Neural progenitor cell (in vitro differentiated cells): ENCODE data around the gene HSD3B7. TPM values are rescaled to one million over a fixed set of nuclear protein-coding genes. Genes with fewer than 3 reads are reported as not detected.

ENCODE experiments used
- DNase-seq: peaks from one replicate; pipeline ENCODE4 v3.0.0-alpha.2; 2016; ENCODE audit warnings: low spot score
- H2AFZ ChIP-seq: fragments of 200-600 bp; sonication (generic); replicated peaks from 2 replicates; pipeline ENCODE4 v1.6.1; 2016; ENCODE audit warnings: antibody characterized with exemption
- H3F3A ChIP-seq: fragments of 200-600 bp; sonication (generic); 2 replicates; pipeline ENCODE4 v1.6.1; 2016; ENCODE audit warnings: antibody characterized with exemption, low read depth
- H3K27ac ChIP-seq: fragments of 200-600 bp; sonication (generic); 2 replicates; pipeline ENCODE4 v1.5.1; 2016; ENCODE audit warnings: mild to moderate bottlenecking
- H3K27me3 ChIP-seq: fragments of 200-600 bp; sonication (generic); 2 replicates; pipeline ENCODE4 v1.6.1; 2016; ENCODE audit warnings: mild to moderate bottlenecking, moderate library complexity
- H3K36me3 ChIP-seq: fragments of 200-600 bp; sonication (generic); 2 replicates; pipeline ENCODE4 v1.5.1; 2016
- H3K4me1 ChIP-seq: fragments of 200-600 bp; sonication (generic); 2 replicates; pipeline ENCODE4 v1.6.1; 2016; ENCODE audit warnings: mixed run types
- H3K4me2 ChIP-seq: fragments of 200-600 bp; sonication (generic); 2 replicates; pipeline ENCODE4 v1.6.1; 2016
- H3K4me3 ChIP-seq: fragments of 200-600 bp; sonication (generic); 2 replicates; pipeline ENCODE4 v1.5.1; 2016
- H3K79me2 ChIP-seq: fragments of 200-600 bp; sonication (generic); 2 replicates; pipeline ENCODE4 v1.6.1; 2016; ENCODE audit warnings: low read depth
- H3K9ac ChIP-seq: fragments of 200-600 bp; sonication (generic); 2 replicates; pipeline ENCODE4 v1.6.1; 2016
- H3K9me3 ChIP-seq: fragments of 200-600 bp; sonication (generic); 2 replicates; pipeline ENCODE4 v1.5.1; 2016; ENCODE audit warnings: low read depth
- H4K20me1 ChIP-seq: fragments of 200-600 bp; sonication (generic); 2 replicates; pipeline ENCODE4 v1.6.1; 2016; ENCODE audit warnings: low read depth
- H3K27ac Mint-ChIP-seq: 3 replicates; pipeline ENCODE4 v1.8.0; 2021; ENCODE audit warnings: mixed read lengths
- H3K27me3 Mint-ChIP-seq: 2 replicates; pipeline ENCODE4 v1.8.0; 2022; ENCODE audit warnings: low read depth, mild to moderate bottlenecking, inconsistent platforms, moderate library complexity, mixed read lengths; ENCODE audit not compliant: insufficient read depth
- H3K36me3 Mint-ChIP-seq: 3 replicates; pipeline ENCODE4 v1.8.0; 2021; ENCODE audit warnings: mixed read lengths
- H3K4me1 Mint-ChIP-seq: 3 replicates; pipeline ENCODE4 v1.8.0; 2021; ENCODE audit warnings: mixed read lengths
- H3K4me3 Mint-ChIP-seq: 3 replicates; pipeline ENCODE4 v1.8.0; 2021; ENCODE audit warnings: mild to moderate bottlenecking, moderate library complexity, mixed read lengths
- H3K9me3 Mint-ChIP-seq: 3 replicates; pipeline ENCODE4 v1.8.0; 2020; ENCODE audit warnings: mixed read lengths
- CTCF ChIP-seq: fragments of 200-600 bp; sonication (generic); IDR thresholded peaks from 2 replicates; pipeline ENCODE4 v1.5.1; 2017; ENCODE audit warnings: antibody characterized with exemption, mild to moderate bottlenecking
- EZH2 ChIP-seq: fragments of 200-600 bp; sonication (generic); IDR thresholded peaks from 2 replicates; pipeline ENCODE4 v1.6.1; 2017; ENCODE audit warnings: antibody characterized with exemption, mild to moderate bottlenecking, moderate library complexity
- EZH2phosphoT487 ChIP-seq: fragments of 200-600 bp; sonication (generic); IDR thresholded peaks from 2 replicates; pipeline ENCODE4 v1.6.1; 2017; ENCODE audit warnings: antibody characterized with exemption
- total RNA-seq: library from RNA; depleted of rRNA; stranded (reverse); fragments of >200 nt; gene quantifications from 2 replicates; pipeline ENCODE4 v1.2.3, GENCODE V29; 2015; ENCODE audit warnings: low replicate concordance

Gene HSD3B7
- total RNA-seq, 1 donor from 2014 or later = 1.4 TPM

GRCh38 chr16:30972872-30973271, 12.1 kb upstream of the HSD3B7 start:
- no peak overlapping the region for H3K4me2 ChIP-seq
- no peak overlapping the region for H3K27ac Mint-ChIP-seq

GRCh38 chr16:30974348-30974747, 10.7 kb upstream of the HSD3B7 start:
- peaks cover 7% of the 10 kb centered on the region for H3K27me3 Mint-ChIP-seq
- DNase-seq = no peak
- no peaks in the 10 kb centered on the region for H3K27me3 ChIP-seq
- no peak overlapping the region for H2AFZ ChIP-seq
- H3K4me1 Mint-ChIP-seq = no peaks in the 10 kb centered on the region
- no peak overlapping the region for H3K4me2 ChIP-seq
- H3K27ac Mint-ChIP-seq = no peak overlapping the region
- H3F3A ChIP-seq = no peaks in the 10 kb centered on the region
- H3K4me3 ChIP-seq = no peak overlapping the region
- no peaks in the 10 kb centered on the region for H3K79me2 ChIP-seq
- H3K36me3 ChIP-seq = no peaks in the 10 kb centered on the region
- peaks cover 42% of the 10 kb centered on the region for H3K36me3 Mint-ChIP-seq
- no peak overlapping the region for H3K4me3 Mint-ChIP-seq
- H3K9me3 Mint-ChIP-seq = no peaks in the 10 kb centered on the region
- H3K4me1 ChIP-seq = no peaks in the 10 kb centered on the region
- no peak overlapping the region for H3K27ac ChIP-seq
- TF ChIP-seq EZH2 (no peak), CTCF (no peak), EZH2phosphoT487 (no peak)
- no peak overlapping the region for H3K9ac ChIP-seq
- peaks cover 10% of the 10 kb centered on the region for H4K20me1 ChIP-seq
- no peaks in the 10 kb centered on the region for H3K9me3 ChIP-seq

More at GRCh38 chr16:30972872-30973271, 12.1 kb upstream of the HSD3B7 start:
- no peak overlapping the region for H3K27ac ChIP-seq
- no peaks in the 10 kb centered on the region for H3K4me1 Mint-ChIP-seq
- peak; percentile 40 for DNase-seq
- H3K79me2 ChIP-seq = no peaks in the 10 kb centered on the region
- H3K36me3 ChIP-seq = no peaks in the 10 kb centered on the region
- no peak overlapping the region for H3K4me3 ChIP-seq
- H3F3A ChIP-seq = no peaks in the 10 kb centered on the region
- H3K27me3 Mint-ChIP-seq = peaks cover 7% of the 10 kb centered on the region
- H3K4me3 Mint-ChIP-seq = no peak overlapping the region
- H3K27me3 ChIP-seq = no peaks in the 10 kb centered on the region
- no peak overlapping the region for H2AFZ ChIP-seq
- peak; percentile 15 for TF ChIP-seq CTCF
- no peak for TF ChIP-seq EZH2phosphoT487
- peaks cover 39% of the 10 kb centered on the region for H3K36me3 Mint-ChIP-seq
- H3K9me3 Mint-ChIP-seq = no peaks in the 10 kb centered on the region
- no peaks in the 10 kb centered on the region for H3K9me3 ChIP-seq
- no peak overlapping the region for H3K9ac ChIP-seq
- H3K4me1 ChIP-seq = no peaks in the 10 kb centered on the region
- peaks cover 5% of the 10 kb centered on the region for H4K20me1 ChIP-seq

GRCh38 chr16:30976486-30976885, 8.5 kb upstream of the HSD3B7 start:
- Histone ChIP-seq H3K4me2 (no peak overlapping the region), H3K4me3 (no peak overlapping the region), H3K36me3 (no peaks in the 10 kb centered on the region), H3K9ac (no peak overlapping the region), H3K79me2 (no peaks in the 10 kb centered on the region), H3K9me3 (no peaks in the 10 kb centered on the region), H2AFZ (no peak overlapping the region), H3K27me3 (no peaks in the 10 kb centered on the region), H3K4me1 (no peaks in the 10 kb centered on the region), H4K20me1 (peaks cover 10% of the 10 kb centered on the region), H3F3A (no peaks in the 10 kb centered on the region), H3K27ac (no peak overlapping the region)
- Mint-ChIP-seq H3K4me1 (no peaks in the 10 kb centered on the region), H3K36me3 (peaks cover 39% of the 10 kb centered on the region), H3K4me3 (no peak overlapping the region), H3K27ac (no peak overlapping the region), H3K27me3 (peaks cover 7% of the 10 kb centered on the region), H3K9me3 (no peaks in the 10 kb centered on the region)
- TF ChIP-seq EZH2phosphoT487 (no peak), EZH2 (no peak), CTCF (no peak)
- no peak for DNase-seq

GRCh38 chr16:30977502-30977901, 7.5 kb upstream of the HSD3B7 start:
- Mint-ChIP-seq H3K9me3 (no peaks in the 10 kb centered on the region), H3K27me3 (peaks cover 7% of the 10 kb centered on the region), H3K4me1 (no peaks in the 10 kb centered on the region), H3K27ac (peak overlapping the region; percentile 78), H3K36me3 (peaks cover 33% of the 10 kb centered on the region), H3K4me3 (no peak overlapping the region)
- Histone ChIP-seq H3F3A (no peaks in the 10 kb centered on the region), H4K20me1 (peaks cover 10% of the 10 kb centered on the region), H3K9ac (no peak overlapping the region), H3K4me2 (no peak overlapping the region), H3K4me3 (no peak overlapping the region), H3K27ac (no peak overlapping the region), H3K36me3 (no peaks in the 10 kb centered on the region), H2AFZ (no peak overlapping the region), H3K79me2 (no peaks in the 10 kb centered on the region), H3K27me3 (no peaks in the 10 kb centered on the region), H3K9me3 (no peaks in the 10 kb centered on the region), H3K4me1 (no peaks in the 10 kb centered on the region)
- peak; percentile 50 for DNase-seq
- TF ChIP-seq EZH2phosphoT487 = no peak
- peak; percentile 61 for TF ChIP-seq CTCF
